Right atrium auricular region (tissue), 2 donors: ENCODE data around the gene LRRC27. TPM values are rescaled to one million over a fixed set of nuclear protein-coding genes. Genes with fewer than 3 reads are reported as not detected.

Source experiments
- DNase-seq: peaks from one replicate; pipeline ENCODE4 v3.0.0-alpha.2; 2019; ENCODE audit warnings: low spot score
- H3K27ac ChIP-seq, 2 donors: fragments of 200-600 bp; sonication (generic); 1 replicate in 1 of 2; 2 replicates in 1 of 2; pipeline ENCODE4 v1.5.1; 2016 to 2019
- H3K27me3 ChIP-seq, 2 donors: fragments of 200-600 bp; sonication (generic); one replicate each; pipeline versions ENCODE4 v1.5.1 to v1.6.0; 2017 to 2019
- H3K36me3 ChIP-seq: fragments of 200-600 bp; sonication (generic); one replicate; pipeline ENCODE4 v1.5.1; 2016
- H3K4me1 ChIP-seq, 2 donors: fragments of 200-600 bp; sonication (generic); one replicate each; pipeline versions ENCODE4 v1.5.1 to v1.6.0; 2017 to 2019
- H3K4me3 ChIP-seq, 2 donors: fragments of 200-600 bp; sonication (generic); 1 replicate in 1 of 2; 2 replicates in 1 of 2; pipeline ENCODE4 v1.5.1; 2017 to 2019; ENCODE audit warnings: mild to moderate bottlenecking in 1 of 2, moderate library complexity in 1 of 2
- H3K9me3 ChIP-seq, 2 donors: fragments of 200-600 bp; sonication (generic); one replicate each; pipeline ENCODE4 v1.5.1; 2019
- total RNA-seq, 2 donors: library from RNA; depleted of rRNA; stranded (reverse); fragments of >200 nt; gene quantifications; one replicate each; pipeline ENCODE4 v1.1.0, GENCODE V29; 2016
- TF ChIP-seq, protein P1 (sequence below), 2 donors: fragments of 200-600 bp; sonication (generic); IDR thresholded peaks; one replicate each; pipeline ENCODE4 v1.5.1; 2019; ENCODE audit warnings: antibody characterized with exemption in 2 of 2

LRRC27 gene
- total RNA-seq, 2 donors from 2014 or later: 2.6 to 4.6 TPM

DNA sequence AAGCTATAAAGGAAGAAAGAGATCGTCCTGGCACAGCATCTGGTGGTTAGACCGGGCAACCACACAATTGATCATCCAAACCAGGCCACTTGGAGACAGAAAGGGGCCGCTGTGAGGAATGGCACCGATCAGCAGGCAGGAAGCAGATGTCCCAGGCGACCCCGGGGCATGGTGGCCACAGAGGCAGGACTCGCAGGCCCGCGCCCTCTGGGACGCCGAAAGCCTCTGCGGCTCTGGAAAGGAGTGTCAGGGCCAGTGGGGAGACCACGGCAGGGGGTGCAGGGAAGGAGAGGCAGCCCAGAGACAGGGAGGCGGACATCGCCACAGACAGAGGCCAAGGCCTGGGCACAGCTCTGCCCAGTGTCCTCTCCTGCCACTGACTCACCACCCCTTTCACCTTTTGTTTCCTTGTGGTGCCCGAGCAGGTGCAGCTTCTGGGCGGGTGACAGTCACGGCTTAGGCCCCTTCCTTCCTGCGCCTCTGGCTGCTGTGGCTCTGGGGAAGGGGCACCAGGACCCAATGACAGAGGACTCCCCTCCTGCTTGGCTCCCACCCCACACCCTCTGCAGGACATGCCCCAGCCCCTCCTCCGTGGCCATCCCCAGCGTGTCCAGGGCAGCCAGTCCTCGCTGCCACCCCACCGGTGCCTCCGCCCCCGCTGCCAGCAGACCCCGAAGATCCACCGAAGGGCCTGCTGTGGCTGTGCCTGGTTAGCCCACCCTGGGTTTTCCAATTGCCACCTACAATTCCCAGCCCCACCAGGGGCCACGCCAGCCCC lies 35.1 kb upstream of the LRRC27 start:
- no peak overlapping the region for H3K4me3 ChIP-seq
- DNase-seq: no peak
- H3K27ac ChIP-seq: no peak overlapping the region
- H3K27me3 ChIP-seq: no peaks in the 10 kb centered on the region
- peaks cover 0 to 8% of the 10 kb centered on the region in 2 donors for H3K4me1 ChIP-seq
- TF ChIP-seq, protein P1, sequence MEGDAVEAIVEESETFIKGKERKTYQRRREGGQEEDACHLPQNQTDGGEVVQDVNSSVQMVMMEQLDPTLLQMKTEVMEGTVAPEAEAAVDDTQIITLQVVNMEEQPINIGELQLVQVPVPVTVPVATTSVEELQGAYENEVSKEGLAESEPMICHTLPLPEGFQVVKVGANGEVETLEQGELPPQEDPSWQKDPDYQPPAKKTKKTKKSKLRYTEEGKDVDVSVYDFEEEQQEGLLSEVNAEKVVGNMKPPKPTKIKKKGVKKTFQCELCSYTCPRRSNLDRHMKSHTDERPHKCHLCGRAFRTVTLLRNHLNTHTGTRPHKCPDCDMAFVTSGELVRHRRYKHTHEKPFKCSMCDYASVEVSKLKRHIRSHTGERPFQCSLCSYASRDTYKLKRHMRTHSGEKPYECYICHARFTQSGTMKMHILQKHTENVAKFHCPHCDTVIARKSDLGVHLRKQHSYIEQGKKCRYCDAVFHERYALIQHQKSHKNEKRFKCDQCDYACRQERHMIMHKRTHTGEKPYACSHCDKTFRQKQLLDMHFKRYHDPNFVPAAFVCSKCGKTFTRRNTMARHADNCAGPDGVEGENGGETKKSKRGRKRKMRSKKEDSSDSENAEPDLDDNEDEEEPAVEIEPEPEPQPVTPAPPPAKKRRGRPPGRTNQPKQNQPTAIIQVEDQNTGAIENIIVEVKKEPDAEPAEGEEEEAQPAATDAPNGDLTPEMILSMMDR (IDR thresholded peaks at IDR 0.05): no peak
- no peaks in the 10 kb centered on the region for H3K36me3 ChIP-seq
- no peaks in the 10 kb centered on the region for H3K9me3 ChIP-seq

GRCh38 chr10:132297526-132297925 lies 34.5 kb upstream of the LRRC27 start:
- Histone ChIP-seq H3K4me3 (no peak overlapping the region), H3K36me3 (no peaks in the 10 kb centered on the region), H3K4me1 (peaks cover 0 to 8% of the 10 kb centered on the region in 2 donors), H3K27me3 (no peaks in the 10 kb centered on the region), H3K9me3 (no peaks in the 10 kb centered on the region), H3K27ac (no peak overlapping the region)
- TF ChIP-seq, protein P1 (IDR thresholded peaks at IDR 0.05): no peak
- DNase-seq: no peak

- Histone ChIP-seq H3K4me1 (peaks cover 0 to 5% of the 10 kb centered on the region in 2 donors), H3K9me3 (no peaks in the 10 kb centered on the region), H3K27me3 (no peaks in the 10 kb centered on the region), H3K4me3 (no peak overlapping the region), H3K27ac (no peak overlapping the region), H3K36me3 (no peaks in the 10 kb centered on the region)
- TF ChIP-seq, protein P1 (IDR thresholded peaks at IDR 0.05): no peak
- no peak for DNase-seq
Measured at GRCh38 chr10:132298038-132298881, 33.7 kb upstream of the LRRC27 start.

- Histone ChIP-seq H3K27ac (no peak overlapping the region), H3K27me3 (no peaks in the 10 kb centered on the region), H3K36me3 (no peaks in the 10 kb centered on the region), H3K9me3 (no peaks in the 10 kb centered on the region), H3K4me3 (no peak overlapping the region), H3K4me1 (no peaks in the 10 kb centered on the region)
- DNase-seq: no peak
- TF ChIP-seq, protein P1 (IDR thresholded peaks at IDR 0.05): no peak
Measured at GRCh38 chr10:132299371-132300336, 32.3 kb upstream of the LRRC27 start.

- no peaks in the 10 kb centered on the region for H3K4me1 ChIP-seq
- DNase-seq: no peak
- no peaks in the 10 kb centered on the region for H3K27me3 ChIP-seq
- H3K27ac ChIP-seq: no peak overlapping the region
- H3K9me3 ChIP-seq: no peaks in the 10 kb centered on the region
- H3K4me3 ChIP-seq: no peak overlapping the region
- TF ChIP-seq, protein P1 (IDR thresholded peaks at IDR 0.05): no peak
- H3K36me3 ChIP-seq: no peaks in the 10 kb centered on the region
Measured at GRCh38 chr10:132300582-132300981, 31.4 kb upstream of the LRRC27 start.
